Subcutaneous abdominal adipose tissue (tissue), 5 donors: ENCODE results near the gene PLD3.
A peak's percentile ranks its signal among the peaks of the same experiment; 100 is the strongest.
"Not testable (repeated sequence)": the region's sequence is repeated elsewhere in the genome, so short reads cannot be mapped to it uniquely, and the experiment has no call there.

Experiments
- H3K27ac ChIP-seq: one replicate; pipeline ENCODE4 v1.7.0; 2013; ENCODE audit warnings: low read depth, mild to moderate bottlenecking, inconsistent platforms, low read length, moderate library complexity
- H3K27me3 ChIP-seq, 5 donors: one replicate each; pipeline ENCODE4 v1.7.0; 2013; ENCODE audit warnings: low read length in 5 of 5, inconsistent platforms in 1 of 5; ENCODE audit not compliant: control insufficient read depth in 5 of 5, insufficient read depth in 4 of 5
- H3K36me3 ChIP-seq, 5 donors: one replicate each; pipeline ENCODE4 v1.7.0; 2013; ENCODE audit warnings: low read length in 5 of 5; ENCODE audit not compliant: control insufficient read depth in 5 of 5, insufficient read depth in 5 of 5
- H3K4me1 ChIP-seq, 5 donors: one replicate each; pipeline ENCODE4 v1.7.0; 2013; ENCODE audit warnings: low read length in 5 of 5, mild to moderate bottlenecking in 3 of 5, moderate library complexity in 1 of 5; ENCODE audit not compliant: control insufficient read depth in 5 of 5, insufficient read depth in 5 of 5
- H3K4me3 ChIP-seq, 5 donors: one replicate each; pipeline ENCODE4 v1.7.0; 2013; ENCODE audit warnings: low read length in 5 of 5, low read depth in 1 of 5
- H3K9ac ChIP-seq, 5 donors: one replicate each; pipeline ENCODE4 v1.7.0; 2013; ENCODE audit warnings: low read length in 5 of 5, mild to moderate bottlenecking in 4 of 5, moderate library complexity in 3 of 5
- H3K9me3 ChIP-seq, 5 donors: one replicate each; pipeline ENCODE4 v1.7.0; 2013; ENCODE audit warnings: low read length in 5 of 5; ENCODE audit not compliant: control insufficient read depth in 5 of 5
- donor health status: healthy.
- donor health status: healthy.
- donor health status: healthy.
- donor health status: healthy.
- donor health status: healthy.

The PLD3 gene

GRCh38 chr19:40331052-40331451 lies 17.4 kb upstream of the PLD3 start:
- H3K4me3 ChIP-seq: no peak overlapping the region
- H3K36me3 ChIP-seq: peaks cover 10 to 84% (median 69%) of the 10 kb centered on the region in 5 donors
- H3K9me3 ChIP-seq: no peaks in the 10 kb centered on the region
- H3K9ac ChIP-seq: peak overlapping the region in 1 of 5 donors; percentile 1
- peaks cover 0 to 1% (median 0%) of the 10 kb centered on the region in 5 donors for H3K4me1 ChIP-seq
- H3K27ac ChIP-seq: no peak overlapping the region
- H3K27me3 ChIP-seq: no peaks in the 10 kb centered on the region

DNA sequence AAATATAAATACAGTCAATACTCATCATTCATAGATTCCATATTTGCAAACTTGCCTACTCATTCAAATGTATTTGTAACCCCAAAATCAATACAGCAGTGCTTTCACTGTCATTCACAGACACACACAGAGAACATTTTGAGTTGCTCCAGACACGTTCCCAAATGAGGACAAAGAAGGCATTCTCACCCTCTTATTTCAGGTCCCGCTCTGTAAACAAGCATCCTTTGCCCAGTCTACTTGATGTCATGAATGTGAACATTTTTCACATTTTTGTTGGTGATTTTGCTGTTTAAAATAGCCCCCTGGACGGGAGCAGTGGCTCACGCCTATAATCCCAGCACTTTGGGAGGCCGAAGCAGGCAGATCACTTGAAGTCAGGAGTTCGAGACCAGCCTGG lies 15.8 kb upstream of the PLD3 start:
- Histone ChIP-seq H3K27ac (no peak overlapping the region), H3K9ac (no peak overlapping the region), H3K4me3 (no peak overlapping the region), H3K4me1 (peaks cover 0 to 1% (median 0%) of the 10 kb centered on the region in 5 donors), H3K9me3 (no peaks in the 10 kb centered on the region), H3K36me3 (peaks cover 10 to 74% (median 60%) of the 10 kb centered on the region in 5 donors), H3K27me3 (no peaks in the 10 kb centered on the region)

DNA sequence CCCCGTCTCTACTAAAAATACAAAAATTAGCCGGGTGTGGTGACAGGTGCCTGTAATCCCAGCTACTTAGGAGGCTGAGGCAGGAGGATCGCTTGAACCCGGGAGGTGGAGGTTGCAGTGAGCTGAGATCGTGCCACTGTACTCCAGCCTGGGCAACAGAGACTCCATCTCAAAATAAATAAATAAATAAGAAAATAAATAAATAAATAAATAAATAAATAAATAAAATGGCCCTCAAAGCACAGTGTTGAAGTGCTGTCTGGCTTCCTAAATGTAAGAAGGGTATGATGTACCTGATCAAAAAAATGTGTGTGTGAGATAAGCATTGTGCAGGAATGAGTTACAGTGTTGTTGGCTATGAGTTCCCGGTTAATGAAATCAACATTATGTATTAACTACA lies 15.4 kb upstream of the PLD3 start:
- not testable (repeated sequence) for H3K9ac ChIP-seq, H3K9me3 ChIP-seq, H3K27ac ChIP-seq, H3K27me3 ChIP-seq, H3K4me1 ChIP-seq, H3K4me3 ChIP-seq
- H3K36me3 ChIP-seq: peaks cover 10 to 69% (median 55%) of the 10 kb centered on the region in 5 donors

- Histone ChIP-seq H3K4me3 (no peak overlapping the region), H3K4me1 (peaks cover 0 to 1% (median 0%) of the 10 kb centered on the region in 5 donors), H3K27me3 (no peaks in the 10 kb centered on the region), H3K27ac (no peak overlapping the region), H3K9ac (no peak overlapping the region), H3K36me3 (peaks cover 14 to 61% (median 47%) of the 10 kb centered on the region in 5 donors), H3K9me3 (no peaks in the 10 kb centered on the region)
These were observed 13.4 kb upstream of the PLD3 start for GRCh38 chr19:40335101-40335500.

DNA sequence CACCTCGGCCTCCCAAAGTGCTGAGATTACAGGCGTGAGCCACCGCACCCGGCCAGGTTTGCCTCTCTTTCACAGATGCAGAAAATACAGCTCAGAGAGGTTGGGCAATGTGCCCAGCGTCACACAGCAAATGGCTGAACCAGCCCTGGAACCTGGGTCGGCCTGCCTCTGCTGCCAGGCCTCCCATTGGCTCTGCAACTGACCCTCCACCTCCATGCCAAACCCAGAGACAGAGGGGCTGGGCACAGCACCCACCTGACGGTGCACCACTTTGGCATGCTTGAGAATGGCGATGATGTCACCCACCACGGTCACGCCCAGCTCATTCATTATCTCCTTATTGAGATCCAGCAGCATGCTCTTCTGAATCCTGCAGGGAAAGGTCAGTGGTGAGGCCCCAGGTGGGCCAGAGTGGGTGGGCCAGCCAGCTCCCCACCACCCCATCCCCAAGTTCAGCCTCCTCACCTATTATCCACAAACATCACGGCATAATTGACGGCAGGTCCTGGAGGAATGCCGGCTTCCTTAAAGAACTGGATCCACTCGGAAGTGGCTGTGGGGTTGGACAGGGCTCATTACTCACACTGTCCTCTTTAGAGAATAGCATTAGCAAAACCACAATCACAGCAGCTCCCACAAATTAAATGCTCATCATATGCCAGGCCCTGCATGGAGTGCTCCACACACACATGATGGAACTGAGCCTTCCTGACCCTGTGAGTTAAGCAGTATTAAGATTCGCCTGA lies 12.5 kb upstream of the PLD3 start:
- no peak overlapping the region for H3K4me3 ChIP-seq
- peaks cover 14 to 55% (median 43%) of the 10 kb centered on the region in 5 donors for H3K36me3 ChIP-seq
- no peaks in the 10 kb centered on the region for H3K27me3 ChIP-seq
- H3K27ac ChIP-seq: no peak overlapping the region
- H3K9ac ChIP-seq: no peak overlapping the region
- peaks cover 0 to 1% (median 0%) of the 10 kb centered on the region in 5 donors for H3K4me1 ChIP-seq
- H3K9me3 ChIP-seq: no peaks in the 10 kb centered on the region

GRCh38 chr19:40336601-40336900 lies 11.9 kb upstream of the PLD3 start:
- Histone ChIP-seq H3K4me1 (peaks cover 0 to 1% (median 1%) of the 10 kb centered on the region in 5 donors), H3K9ac (no peak overlapping the region), H3K4me3 (no peak overlapping the region), H3K9me3 (no peaks in the 10 kb centered on the region), H3K36me3 (peaks cover 14 to 53% (median 38%) of the 10 kb centered on the region in 5 donors), H3K27me3 (no peaks in the 10 kb centered on the region), H3K27ac (no peak overlapping the region)

GRCh38 chr19:40337107-40337506 lies 11.4 kb upstream of the PLD3 start:
- Histone ChIP-seq H3K9ac (no peak overlapping the region), H3K27me3 (no peaks in the 10 kb centered on the region), H3K36me3 (peaks cover 14 to 49% (median 33%) of the 10 kb centered on the region in 5 donors), H3K27ac (no peak overlapping the region), H3K4me3 (no peak overlapping the region), H3K9me3 (no peaks in the 10 kb centered on the region), H3K4me1 (peaks cover 0 to 7% (median 4%) of the 10 kb centered on the region in 5 donors)

DNA sequence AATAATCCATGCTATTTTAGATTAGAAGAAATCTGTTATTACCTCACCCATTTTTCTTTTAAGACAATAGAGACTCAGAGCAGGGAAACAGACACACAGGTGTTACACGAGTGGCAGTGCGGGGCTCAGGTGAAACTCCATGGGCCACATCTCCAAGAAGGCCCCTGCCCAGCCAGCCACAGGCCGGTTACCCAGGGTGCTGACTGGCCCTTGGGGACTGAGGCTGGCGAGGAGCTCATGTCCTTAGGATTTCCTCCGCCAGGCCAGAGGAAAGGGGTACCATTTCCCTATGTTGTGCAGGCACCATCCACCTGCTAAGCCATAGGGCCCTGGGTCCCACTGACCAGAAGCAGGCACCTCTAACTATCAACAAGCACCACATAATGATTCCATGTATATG lies 10.9 kb upstream of the PLD3 start:
- no peaks in the 10 kb centered on the region for H3K27me3 ChIP-seq
- H3K27ac ChIP-seq: no peak overlapping the region
- H3K9me3 ChIP-seq: no peaks in the 10 kb centered on the region
- no peak overlapping the region for H3K9ac ChIP-seq
- peaks cover 13 to 44% (median 30%) of the 10 kb centered on the region in 5 donors for H3K36me3 ChIP-seq
- H3K4me3 ChIP-seq: no peak overlapping the region
- peaks cover 0 to 9% (median 5%) of the 10 kb centered on the region in 5 donors for H3K4me1 ChIP-seq

DNA sequence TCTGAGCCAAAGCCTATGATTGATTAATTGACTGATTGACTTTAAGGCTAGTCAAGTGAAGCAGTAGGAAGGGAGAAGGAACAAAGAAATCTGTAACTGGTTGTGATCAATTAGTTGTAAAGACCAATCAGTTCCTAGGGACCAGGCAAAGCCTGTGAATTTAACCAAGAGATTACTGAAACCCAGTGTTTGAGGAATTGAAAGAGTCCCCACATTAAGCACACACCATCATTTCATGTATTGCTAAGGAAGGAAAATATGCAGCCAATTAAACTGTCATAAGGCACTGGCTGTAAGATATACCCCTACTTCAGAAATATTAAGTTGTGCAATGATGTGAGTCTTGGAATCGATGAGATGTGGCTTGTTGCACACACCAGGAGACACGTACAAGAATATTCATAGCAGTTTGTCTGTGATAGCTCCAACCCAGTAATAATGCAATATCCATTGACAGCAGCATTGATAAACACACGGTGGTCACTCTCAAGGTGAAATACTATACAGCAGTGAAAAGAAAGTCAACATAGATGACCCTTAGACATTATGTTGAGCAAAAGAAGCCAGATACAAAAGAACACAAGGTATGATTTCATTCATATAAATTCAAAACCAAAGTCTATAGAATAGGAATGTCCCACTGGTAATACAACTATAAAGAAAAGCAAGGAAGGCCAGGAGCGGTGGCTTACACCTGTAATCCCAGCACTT lies 9.3 kb upstream of the PLD3 start:
- Histone ChIP-seq H3K9ac (no peak overlapping the region), H3K4me3 (no peak overlapping the region), H3K27ac (no peak overlapping the region), H3K36me3 (peaks cover 7 to 31% (median 20%) of the 10 kb centered on the region in 5 donors), H3K27me3 (no peaks in the 10 kb centered on the region), H3K9me3 (no peaks in the 10 kb centered on the region), H3K4me1 (peaks cover 0 to 15% (median 8%) of the 10 kb centered on the region in 5 donors)
